ENCODE measurements around the gene TBKBP1. TPM values are rescaled to one million over a fixed set of nuclear protein-coding genes. Genes with fewer than 3 reads are reported as not detected.

TBKBP1 gene
- total RNA-seq, 1 experiment from 2014 or later: 33.2 TPM

DNA sequence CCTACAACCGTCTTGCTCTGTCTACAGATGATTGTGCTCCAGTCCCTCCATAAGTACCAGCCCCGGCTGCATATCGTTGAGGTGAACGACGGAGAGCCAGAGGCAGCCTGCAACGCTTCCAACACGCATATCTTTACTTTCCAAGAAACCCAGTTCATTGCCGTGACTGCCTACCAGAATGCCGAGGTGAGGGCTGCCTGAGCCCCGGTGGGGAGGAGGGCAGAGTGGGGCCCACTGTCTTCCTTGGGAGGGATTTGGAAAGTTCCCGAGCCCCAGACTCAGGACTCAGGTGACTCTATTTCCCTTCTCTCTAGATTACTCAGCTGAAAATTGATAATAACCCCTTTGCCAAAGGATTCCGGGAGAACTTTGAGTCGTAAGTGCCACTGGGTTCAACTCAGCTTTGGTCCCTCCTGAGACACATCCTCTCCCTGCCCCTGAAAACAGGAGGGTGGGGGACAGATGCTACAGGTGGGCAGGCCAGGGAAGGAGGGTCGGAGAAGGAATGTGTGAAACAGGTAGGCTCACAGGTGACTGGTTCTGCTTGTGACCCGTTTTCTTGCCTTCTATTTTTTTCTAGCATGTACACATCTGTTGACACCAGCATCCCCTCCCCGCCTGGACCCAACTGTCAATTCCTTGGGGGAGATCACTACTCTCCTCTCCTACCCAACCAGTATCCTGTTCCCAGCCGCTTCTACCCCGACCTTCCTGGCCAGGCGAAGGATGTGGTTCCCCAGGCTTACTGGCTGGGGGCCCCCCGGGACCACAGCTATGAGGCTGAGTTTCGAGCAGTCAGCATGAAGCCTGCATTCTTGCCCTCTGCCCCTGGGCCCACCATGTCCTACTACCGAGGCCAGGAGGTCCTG lies 50.4 kb downstream of the TBKBP1 start:
- TF ChIP-seq, protein P1, sequence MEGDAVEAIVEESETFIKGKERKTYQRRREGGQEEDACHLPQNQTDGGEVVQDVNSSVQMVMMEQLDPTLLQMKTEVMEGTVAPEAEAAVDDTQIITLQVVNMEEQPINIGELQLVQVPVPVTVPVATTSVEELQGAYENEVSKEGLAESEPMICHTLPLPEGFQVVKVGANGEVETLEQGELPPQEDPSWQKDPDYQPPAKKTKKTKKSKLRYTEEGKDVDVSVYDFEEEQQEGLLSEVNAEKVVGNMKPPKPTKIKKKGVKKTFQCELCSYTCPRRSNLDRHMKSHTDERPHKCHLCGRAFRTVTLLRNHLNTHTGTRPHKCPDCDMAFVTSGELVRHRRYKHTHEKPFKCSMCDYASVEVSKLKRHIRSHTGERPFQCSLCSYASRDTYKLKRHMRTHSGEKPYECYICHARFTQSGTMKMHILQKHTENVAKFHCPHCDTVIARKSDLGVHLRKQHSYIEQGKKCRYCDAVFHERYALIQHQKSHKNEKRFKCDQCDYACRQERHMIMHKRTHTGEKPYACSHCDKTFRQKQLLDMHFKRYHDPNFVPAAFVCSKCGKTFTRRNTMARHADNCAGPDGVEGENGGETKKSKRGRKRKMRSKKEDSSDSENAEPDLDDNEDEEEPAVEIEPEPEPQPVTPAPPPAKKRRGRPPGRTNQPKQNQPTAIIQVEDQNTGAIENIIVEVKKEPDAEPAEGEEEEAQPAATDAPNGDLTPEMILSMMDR (conservative IDR thresholded peaks at IDR 0.05): no peak
- no peaks in the 10 kb centered on the region for H3K23me2 ChIP-seq (ENCODE audit: insufficient read length, low read depth, low read length, poor library complexity, severe bottlenecking)
- no peak overlapping the region for H3K4me2 ChIP-seq (ENCODE audit: insufficient read depth, insufficient read length, low read length)
- H2BK120ac ChIP-seq (ENCODE audit: low read depth, low read length, poor library complexity, severe bottlenecking): no peak overlapping the region
- H4K8ac ChIP-seq (replicated peaks; ENCODE audit: insufficient read length, low read depth, low read length): no peak overlapping the region
- no peak overlapping the region for H2BK5ac ChIP-seq (ENCODE audit: insufficient read length, low read length)
- H4K91ac ChIP-seq (ENCODE audit: insufficient read length, low read depth, low read length): no peak overlapping the region
- no peak overlapping the region for H3K4ac ChIP-seq (ENCODE audit: low read depth, low read length)
- no peak overlapping the region for H3K18ac ChIP-seq (ENCODE audit: insufficient read length, low read depth, low read length)
- no peaks in the 10 kb centered on the region for H4K20me1 ChIP-seq (ENCODE audit: control insufficient read depth, insufficient read depth, insufficient read length)
- no peaks in the 10 kb centered on the region for H3K9me3 ChIP-seq (ENCODE audit: control insufficient read depth, low read depth, low read length)
- H3K27me3 Mint-ChIP-seq (ENCODE audit: low read depth): peaks cover 31% of the 10 kb centered on the region
- no CpG with 5 or more reads among the region's 22 CpGs for WGBS (ENCODE audit: extremely low coverage, insufficient read length, low lambda C conversion rate)
- H3K9ac ChIP-seq (ENCODE audit: extremely low read depth, insufficient read length, low read length): no peak overlapping the region
- H2AK5ac ChIP-seq (ENCODE audit: insufficient read length, low read length): no peak overlapping the region
- no peaks in the 10 kb centered on the region for H3K4me1 ChIP-seq (ENCODE audit: insufficient read depth, low read length)
- no peaks in the 10 kb centered on the region for H3K27me3 ChIP-seq (ENCODE audit: insufficient read depth, low read length)
- no peak overlapping the region for H3K14ac ChIP-seq (ENCODE audit: insufficient read depth, low read length)
- no peak overlapping the region for H3K4me3 Mint-ChIP-seq
- H3K9me3 Mint-ChIP-seq: no peaks in the 10 kb centered on the region
- H3K23ac ChIP-seq (ENCODE audit: insufficient read length, low read depth, low read length): no peak overlapping the region
- no peak overlapping the region for H3K27ac ChIP-seq (ENCODE audit: insufficient read length, low read depth, low read length)
- H2BK20ac ChIP-seq (ENCODE audit: low read depth, low read length, poor library complexity, severe bottlenecking): no peak overlapping the region
- no peak overlapping the region for H4K5ac ChIP-seq (ENCODE audit: insufficient read length, low read depth, low read length)
- no peak overlapping the region for H2BK12ac ChIP-seq (ENCODE audit: insufficient read length, low read depth, low read length)
- no peak overlapping the region for H3T11ph ChIP-seq (ENCODE audit: low read length)
- no peak overlapping the region for H3K56ac ChIP-seq (ENCODE audit: insufficient read length, low read depth, low read length)
- no peak overlapping the region for H2AFZ ChIP-seq (ENCODE audit: low read length)
- H2BK15ac ChIP-seq (ENCODE audit: low read depth, low read length): no peak overlapping the region
- no peak for DNase-seq
- no peaks in the 10 kb centered on the region; a peak in 1 of 7 replicates for H3K36me3 Mint-ChIP-seq (ENCODE audit: insufficient read depth in 1 of 3, low read depth in 3 of 3)
- no peaks in the 10 kb centered on the region for H3K79me2 ChIP-seq (ENCODE audit: insufficient read depth, low read length)
- no peaks in the 10 kb centered on the region for H3K79me1 ChIP-seq (ENCODE audit: insufficient read depth, low read depth, low read length, poor library complexity, severe bottlenecking)
- H3K27ac Mint-ChIP-seq: no peak overlapping the region; a peak in 1 of 7 replicates
- H3K4me1 Mint-ChIP-seq: peaks cover 2 to 4% of the 10 kb centered on the region in 2 experiments; a peak in 3 of 4 replicates

All from H9 (cell line).